Stomach (tissue), 9 donors: ENCODE data around the gene NAXE. TPM values are rescaled to one million over a fixed set of nuclear protein-coding genes. Genes with fewer than 3 reads are reported as not detected.

Experiments
- DNase-seq, 2 donors: peaks; one replicate each; pipeline versions ENCODE4 v3.0.0 to v3.0.0-alpha.2; 2013 to 2019
- H3K27ac ChIP-seq, 5 donors: fragments of 200-600 bp in 4 of 5; sonication (generic) in 4 of 5; one replicate each; pipeline ENCODE4 v1.5.1; 2013 to 2019; ENCODE audit warnings: mild to moderate bottlenecking in 1 of 5, moderate library complexity in 1 of 5
- H3K27me3 ChIP-seq, 3 donors: fragments of 200-600 bp; sonication (generic); one replicate each; pipeline ENCODE4 v1.5.1; 2017 to 2019; ENCODE audit warnings: mixed run types in 1 of 3
- H3K36me3 ChIP-seq, 4 donors: fragments of 200-600 bp; sonication (generic); 1 replicate in 3 of 4; 2 replicates in 1 of 4; pipeline ENCODE4 v1.5.1; 2016 to 2019
- H3K4me1 ChIP-seq, 4 donors: fragments of 200-600 bp; sonication (generic); one replicate each; pipeline ENCODE4 v1.5.1; 2016 to 2019
- H3K4me3 ChIP-seq, 4 donors: fragments of 200-600 bp; sonication (generic) in 3 of 4; one replicate each; pipeline ENCODE4 v1.5.1; 2016 to 2019; ENCODE audit warnings: mild to moderate bottlenecking in 1 of 4
- H3K9me3 ChIP-seq, 4 donors: fragments of 200-600 bp; sonication (generic); one replicate each; pipeline ENCODE4 v1.5.1; 2016 to 2019
- EP300 ChIP-seq: sonication (generic); formaldehyde crosslinking; IDR thresholded peaks from one replicate; pipeline ENCODE4 v1.6.1; 2017; ENCODE audit warnings: antibody characterized with exemption
- POLR2A ChIP-seq, 4 donors: fragments of 450-650 bp; IDR thresholded peaks; one replicate each; pipeline ENCODE4 v1.6.1; 2016; ENCODE audit warnings: antibody characterized with exemption in 4 of 4, control low read depth in 2 of 4, mild to moderate bottlenecking in 1 of 4, moderate library complexity in 1 of 4
- POLR2AphosphoS5 ChIP-seq, 3 donors: sonication (generic); formaldehyde crosslinking; IDR thresholded peaks; one replicate each; pipeline ENCODE4 v1.6.1; 2016; ENCODE audit warnings: antibody characterized with exemption in 3 of 3
- WGBS, 5 donors: extraction: QIAGEN DNeasy Blood & Tissue Kit in 3 of 5; methylation state at CpG; one replicate each; pipeline versions ENCODE4 v1.1.5 to v1.1.7; 2013 to 2018; 5-methylcytosine and 5-hydroxymethylcytosine counted together
- intact Hi-C: fragments of 100-400 bp; cut with DNase I; formaldehyde crosslinking; loops from one replicate; pipeline ENCODE4 v1.15.1; 2023; ENCODE audit warnings: low total_unique reads
- polyA plus RNA-seq, 3 donors: library from polyadenylated mRNA; stranded (reverse); fragments of 200-250 nt; gene quantifications; one replicate each; pipeline ENCODE4 v1.2.3, GENCODE V29; 2013
- total RNA-seq, 5 donors: library from RNA; depleted of rRNA; stranded (reverse); fragments of >200 nt; gene quantifications; one replicate each; pipeline versions ENCODE4 v1.1.0 to v1.2.3, GENCODE V29; 2014 to 2016
- TF ChIP-seq, protein P1 (sequence below), 7 experiments: fragments of 450-650 bp in 4 of 7; fragments of 200-600 bp in 3 of 7; sonication (generic) in 3 of 7; IDR thresholded peaks; one replicate each; pipeline ENCODE4 v1.5.1; 2016 to 2019; ENCODE audit warnings: antibody characterized with exemption in 7 of 7, control low read depth in 2 of 7, mild to moderate bottlenecking in 1 of 7
- donor health status: healthy with polysubstance abuse.
- donor health status: Bipolar disorder and iron deficiency.
- donor health status: healthy.

The NAXE gene
- total and polyA plus RNA-seq, 8 donors = 46.1 to 84.9 (median 69.9) TPM

DNA sequence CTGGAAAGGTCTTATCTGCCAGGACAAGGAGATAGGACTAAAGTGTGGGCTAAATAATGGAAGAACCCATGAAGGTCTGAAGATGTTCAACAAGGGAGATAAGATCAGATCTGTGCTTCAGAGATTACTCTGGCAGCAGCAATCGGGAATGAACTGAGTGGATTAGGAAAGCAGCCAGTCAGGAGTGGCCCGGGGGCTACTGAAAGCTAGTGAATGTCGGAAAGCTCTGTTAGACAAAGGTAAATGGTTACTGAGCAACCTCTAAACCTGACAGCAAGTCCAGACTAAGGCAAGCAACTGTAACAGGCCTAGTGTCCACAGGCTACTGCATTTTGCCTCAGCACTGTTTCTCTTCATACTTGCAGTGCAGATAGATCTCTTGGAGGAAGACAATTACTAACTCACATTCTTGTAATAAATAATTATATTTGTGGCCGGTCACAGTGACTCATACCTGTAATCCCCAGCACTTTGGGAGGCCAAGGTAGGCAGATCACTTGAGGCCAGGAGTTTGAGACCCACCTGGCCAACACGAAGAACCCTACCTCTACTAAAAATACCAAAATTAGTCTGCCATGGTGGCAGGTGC, 31.7 kb upstream of the NAXE start:
- intact Hi-C loops = no loop called here
- Histone ChIP-seq H3K27ac (no peak overlapping the region), H3K9me3 (no peaks in the 10 kb centered on the region), H3K36me3 (peaks cover 0 to 18% (median 0%) of the 10 kb centered on the region in 4 donors), H3K4me1 (no peaks in the 10 kb centered on the region), H3K27me3 (no peaks in the 10 kb centered on the region), H3K4me3 (no peak overlapping the region)
- TF ChIP-seq, protein P1, sequence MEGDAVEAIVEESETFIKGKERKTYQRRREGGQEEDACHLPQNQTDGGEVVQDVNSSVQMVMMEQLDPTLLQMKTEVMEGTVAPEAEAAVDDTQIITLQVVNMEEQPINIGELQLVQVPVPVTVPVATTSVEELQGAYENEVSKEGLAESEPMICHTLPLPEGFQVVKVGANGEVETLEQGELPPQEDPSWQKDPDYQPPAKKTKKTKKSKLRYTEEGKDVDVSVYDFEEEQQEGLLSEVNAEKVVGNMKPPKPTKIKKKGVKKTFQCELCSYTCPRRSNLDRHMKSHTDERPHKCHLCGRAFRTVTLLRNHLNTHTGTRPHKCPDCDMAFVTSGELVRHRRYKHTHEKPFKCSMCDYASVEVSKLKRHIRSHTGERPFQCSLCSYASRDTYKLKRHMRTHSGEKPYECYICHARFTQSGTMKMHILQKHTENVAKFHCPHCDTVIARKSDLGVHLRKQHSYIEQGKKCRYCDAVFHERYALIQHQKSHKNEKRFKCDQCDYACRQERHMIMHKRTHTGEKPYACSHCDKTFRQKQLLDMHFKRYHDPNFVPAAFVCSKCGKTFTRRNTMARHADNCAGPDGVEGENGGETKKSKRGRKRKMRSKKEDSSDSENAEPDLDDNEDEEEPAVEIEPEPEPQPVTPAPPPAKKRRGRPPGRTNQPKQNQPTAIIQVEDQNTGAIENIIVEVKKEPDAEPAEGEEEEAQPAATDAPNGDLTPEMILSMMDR (IDR thresholded peaks at IDR 0.05) = no peak
- no peak for TF ChIP-seq EP300
- TF ChIP-seq POLR2AphosphoS5 (IDR thresholded peaks at IDR 0.05) = no peak
- TF ChIP-seq POLR2A (IDR thresholded peaks at IDR 0.05) = no peak
- WGBS, 5 donors = 69 to 87% (median 74%) methylated on average over 5 of the region's 5 CpGs
- no peak for DNase-seq

DNA sequence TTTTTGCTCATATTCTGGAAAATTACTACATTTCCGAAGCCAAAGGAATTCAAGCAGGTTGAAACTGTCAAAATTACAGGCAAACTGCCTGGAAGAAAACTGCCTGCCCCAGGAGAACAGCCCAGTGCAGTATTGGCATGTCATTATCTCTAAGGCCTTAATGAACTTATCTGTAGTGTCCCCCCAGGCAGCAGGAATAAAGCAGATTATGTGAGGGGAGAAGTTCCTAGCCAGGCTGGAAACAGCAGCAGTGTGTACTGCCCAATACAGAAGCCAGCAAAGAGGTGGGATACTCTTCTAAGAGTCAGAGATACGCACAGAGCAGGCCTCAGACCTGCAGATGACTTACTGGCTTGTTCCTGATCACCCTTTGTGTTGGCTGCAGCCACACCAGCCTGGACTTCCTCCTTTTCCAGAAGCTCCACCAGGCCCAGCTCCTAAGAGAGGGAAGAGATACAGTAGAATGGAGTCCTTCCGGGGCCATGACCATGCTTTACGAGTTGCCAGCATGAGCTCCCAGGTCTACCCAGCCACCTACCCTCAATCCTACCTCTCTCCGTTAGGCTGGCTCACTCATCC, 30.9 kb upstream of the NAXE start:
- no peak for DNase-seq
- H3K4me1 ChIP-seq = no peaks in the 10 kb centered on the region
- intact Hi-C loops = no loop called here
- H3K4me3 ChIP-seq = no peak overlapping the region
- H3K27ac ChIP-seq = no peak overlapping the region
- no peak for TF ChIP-seq EP300
- no peak for TF ChIP-seq POLR2AphosphoS5 (IDR thresholded peaks at IDR 0.05)
- no peak for TF ChIP-seq POLR2A (IDR thresholded peaks at IDR 0.05)
- TF ChIP-seq, protein P1 (IDR thresholded peaks at IDR 0.05) = no peak
- no peaks in the 10 kb centered on the region for H3K27me3 ChIP-seq
- peaks cover 0 to 18% (median 0%) of the 10 kb centered on the region in 4 donors for H3K36me3 ChIP-seq
- no peaks in the 10 kb centered on the region for H3K9me3 ChIP-seq
- WGBS, 5 donors = 70 to 78% (median 76%) methylated on average over 5 of the region's 5 CpGs

DNA sequence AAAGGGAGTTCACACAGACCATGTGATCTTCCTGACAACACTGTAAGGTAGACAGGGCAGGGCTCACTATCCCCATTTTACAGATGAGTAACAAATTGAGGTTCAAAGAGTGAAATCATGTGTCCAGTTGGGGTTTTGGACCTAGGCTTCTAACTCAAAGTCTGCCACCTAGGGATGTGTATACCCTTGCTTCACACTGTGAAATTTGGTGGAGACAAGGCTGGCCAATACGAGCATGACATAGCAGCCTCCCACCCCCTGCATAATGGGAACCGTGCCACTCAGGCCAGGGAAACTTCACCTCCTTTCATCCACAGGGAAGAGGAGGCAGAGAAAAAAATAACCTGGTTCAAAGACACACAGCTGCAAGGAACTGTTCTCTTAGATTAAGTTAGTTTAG, 26.1 kb upstream of the NAXE start:
- Histone ChIP-seq H3K4me1 (peaks cover 0 to 5% (median 0%) of the 10 kb centered on the region in 4 donors), H3K9me3 (no peaks in the 10 kb centered on the region), H3K27ac (no peak overlapping the region), H3K36me3 (peaks cover 0 to 15% (median 0%) of the 10 kb centered on the region in 4 donors), H3K27me3 (peaks cover 0 to 9% (median 0%) of the 10 kb centered on the region in 3 donors), H3K4me3 (no peak overlapping the region)
- no peak for TF ChIP-seq POLR2AphosphoS5 (IDR thresholded peaks at IDR 0.05)
- TF ChIP-seq EP300 = no peak
- TF ChIP-seq POLR2A (IDR thresholded peaks at IDR 0.05) = no peak
- TF ChIP-seq, protein P1 (IDR thresholded peaks at IDR 0.05) = no peak
- WGBS, 5 donors = 78 to 95% (median 88%) methylated on average over 2 of the region's 2 CpGs
- intact Hi-C loops = no loop called here
- DNase-seq = no peak

DNA sequence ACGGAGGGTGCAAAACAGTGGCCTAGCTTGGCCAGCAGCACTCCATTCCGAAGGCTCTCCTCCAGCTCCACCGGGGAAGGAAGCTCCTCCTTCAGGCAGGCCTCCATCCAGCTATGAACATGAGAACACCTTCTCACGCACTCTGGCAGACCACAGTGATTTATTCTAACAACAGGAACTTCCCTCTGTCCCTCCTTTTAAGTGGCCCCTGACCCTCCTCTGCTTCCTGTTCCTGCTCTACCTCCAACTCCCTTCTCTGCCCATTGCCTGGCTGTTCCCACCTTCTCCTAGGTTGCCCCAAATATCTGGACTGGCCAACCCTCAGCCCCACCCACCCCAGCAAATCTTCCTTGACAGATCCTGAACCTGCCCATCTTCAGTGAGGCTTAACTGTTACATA, 25.1 kb upstream of the NAXE start:
- Histone ChIP-seq H3K9me3 (no peaks in the 10 kb centered on the region), H3K4me3 (no peak overlapping the region), H3K27ac (no peak overlapping the region), H3K4me1 (peaks cover 0 to 15% (median 0%) of the 10 kb centered on the region in 4 donors), H3K36me3 (peaks cover 0 to 15% (median 0%) of the 10 kb centered on the region in 4 donors), H3K27me3 (peaks cover 0 to 14% (median 0%) of the 10 kb centered on the region in 3 donors)
- WGBS, 5 donors = 82 to 94% (median 90%) methylated on average over 4 of the region's 4 CpGs
- no peak for DNase-seq
- intact Hi-C loops = no loop called here
- TF ChIP-seq, protein P1 (IDR thresholded peaks at IDR 0.05) = no peak
- no peak for TF ChIP-seq POLR2A (IDR thresholded peaks at IDR 0.05)
- no peak for TF ChIP-seq POLR2AphosphoS5 (IDR thresholded peaks at IDR 0.05)
- no peak for TF ChIP-seq EP300
